ENCODE data around the gene ZC3H10. TPM values are rescaled to one million over a fixed set of nuclear protein-coding genes. Genes with fewer than 3 reads are reported as not detected.

The ZC3H10 gene, protein sequence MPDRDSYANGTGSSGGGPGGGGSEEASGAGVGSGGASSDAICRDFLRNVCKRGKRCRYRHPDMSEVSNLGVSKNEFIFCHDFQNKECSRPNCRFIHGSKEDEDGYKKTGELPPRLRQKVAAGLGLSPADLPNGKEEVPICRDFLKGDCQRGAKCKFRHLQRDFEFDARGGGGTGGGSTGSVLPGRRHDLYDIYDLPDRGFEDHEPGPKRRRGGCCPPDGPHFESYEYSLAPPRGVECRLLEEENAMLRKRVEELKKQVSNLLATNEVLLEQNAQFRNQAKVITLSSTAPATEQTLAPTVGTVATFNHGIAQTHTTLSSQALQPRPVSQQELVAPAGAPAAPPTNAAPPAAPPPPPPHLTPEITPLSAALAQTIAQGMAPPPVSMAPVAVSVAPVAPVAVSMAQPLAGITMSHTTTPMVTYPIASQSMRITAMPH
- total RNA-seq = 5.3 and 5.5 TPM in 2 replicates

DNA sequence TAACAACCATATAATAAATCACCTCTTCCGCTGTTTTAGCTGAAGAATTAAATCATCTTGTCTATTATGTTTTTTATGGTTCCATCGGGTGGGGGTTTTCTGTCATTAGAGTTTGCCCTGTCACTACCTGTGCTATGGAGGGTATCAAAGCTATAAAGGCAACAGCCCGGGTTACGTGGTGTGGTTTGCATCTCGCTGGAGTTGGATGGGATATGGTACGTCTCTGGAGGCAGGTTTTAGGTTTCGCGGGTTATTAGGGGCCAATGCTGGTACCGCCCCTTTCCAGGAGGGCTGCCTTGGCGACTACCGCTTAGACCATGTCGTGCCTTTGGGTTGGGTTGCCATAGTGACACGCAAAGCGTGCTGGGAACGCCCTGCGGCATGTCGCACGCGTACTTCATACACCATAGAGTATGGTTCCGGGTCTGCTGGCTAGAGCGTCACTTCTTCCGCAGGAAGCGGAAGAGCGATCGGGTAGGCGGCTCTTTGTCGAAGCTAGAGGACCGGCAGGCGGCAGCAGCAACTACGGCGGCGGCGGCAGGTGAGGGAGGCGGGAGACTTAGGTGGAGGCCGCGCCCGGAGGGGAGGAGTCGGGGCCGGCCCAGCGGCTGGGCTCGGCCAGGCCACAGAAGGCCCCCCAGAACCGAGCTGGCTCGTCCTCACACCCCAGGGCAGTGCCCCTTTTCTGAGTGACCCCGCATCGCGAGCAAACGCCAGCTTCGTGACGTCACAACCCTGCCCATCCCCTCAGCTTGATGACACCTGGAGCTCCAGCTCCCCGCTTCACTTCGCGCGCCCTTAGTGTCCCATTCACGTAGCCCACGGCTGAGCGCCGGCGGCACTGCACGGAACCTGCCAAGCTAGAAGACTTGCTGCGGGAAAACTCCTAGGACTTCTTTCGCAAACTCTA is at the start of gene ZC3H10:
Gene ZC3H10 (plus strand): TSS at position 489 of the 910 bp plus-strand sequence. CDS start 2,297 bp downstream, outside the sequence.

DNA sequence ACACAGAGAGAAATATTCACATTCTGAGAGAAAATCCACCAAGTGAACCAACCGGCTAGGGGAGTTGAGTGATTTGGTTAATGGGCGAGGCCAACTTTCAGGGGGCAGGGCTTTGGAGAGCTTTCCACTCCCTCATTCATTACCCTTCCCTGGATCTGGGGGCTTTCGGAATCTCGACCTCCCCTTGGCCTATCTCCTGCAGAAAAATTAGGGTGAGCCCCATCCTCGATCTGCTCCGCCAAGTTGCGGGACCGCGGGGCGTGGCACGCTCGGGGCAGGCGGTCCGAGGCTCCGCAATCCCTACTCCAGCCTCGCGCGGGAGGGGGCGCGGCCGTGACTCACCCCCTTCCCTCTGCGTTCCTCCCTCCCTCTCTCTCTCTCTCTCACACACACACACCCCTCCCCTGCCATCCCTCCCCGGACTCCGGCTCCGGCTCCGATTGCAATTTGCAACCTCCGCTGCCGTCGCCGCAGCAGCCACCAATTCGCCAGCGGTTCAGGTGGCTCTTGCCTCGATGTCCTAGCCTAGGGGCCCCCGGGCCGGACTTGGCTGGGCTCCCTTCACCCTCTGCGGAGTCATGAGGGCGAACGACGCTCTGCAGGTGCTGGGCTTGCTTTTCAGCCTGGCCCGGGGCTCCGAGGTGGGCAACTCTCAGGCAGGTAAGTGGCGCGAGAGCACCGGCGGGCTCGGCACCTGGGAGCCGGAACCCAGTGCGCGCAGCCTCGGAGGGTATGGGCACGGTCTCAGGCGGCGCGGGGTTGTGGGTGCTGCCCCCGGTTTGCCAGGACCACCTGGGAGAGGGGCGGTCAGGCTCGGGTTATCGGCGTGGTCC is 38.1 kb upstream of the ZC3H10 start, which contains the start of gene ERBB3:
Gene ERBB3 (plus strand): TSS at position 443 of the 833 bp plus-strand sequence. CDS start 136 bp downstream, at position 579.

DNA sequence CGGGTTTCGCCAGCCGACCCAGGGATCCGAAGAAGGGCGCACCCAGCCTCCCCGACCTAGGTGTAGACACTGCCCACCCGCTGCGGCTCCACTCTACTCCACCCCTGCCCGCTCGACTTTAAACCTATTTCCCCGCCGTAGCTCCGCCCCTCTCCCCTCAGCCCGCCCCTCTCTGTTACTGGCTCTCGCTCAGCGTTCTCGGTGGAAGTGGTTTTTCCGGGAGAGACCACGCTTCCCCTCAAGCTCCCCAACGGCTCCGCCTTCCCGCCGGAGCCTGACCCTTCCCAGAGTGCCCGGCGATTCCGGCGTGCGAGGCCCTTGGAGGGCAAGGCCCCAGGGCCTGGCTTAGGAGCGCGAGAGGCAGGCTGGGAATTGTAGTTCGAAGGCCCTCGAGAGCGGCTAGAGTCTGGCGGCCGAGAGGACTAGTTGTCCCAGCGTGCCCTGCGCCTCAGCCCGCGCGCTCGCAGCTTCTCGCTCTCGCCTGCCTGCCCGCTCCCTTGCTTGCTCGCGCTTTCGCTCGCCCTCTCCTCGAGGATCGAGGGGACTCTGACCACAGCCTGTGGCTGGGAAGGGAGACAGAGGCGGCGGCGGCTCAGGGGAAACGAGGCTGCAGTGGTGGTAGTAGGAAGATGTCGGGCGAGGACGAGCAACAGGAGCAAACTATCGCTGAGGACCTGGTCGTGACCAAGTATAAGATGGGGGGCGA is 13.8 kb upstream of the ZC3H10 start, which contains the start of gene PA2G4:
Gene PA2G4 (plus strand): TSS at position 451 of the 706 bp plus-strand sequence. CDS start 179 bp downstream, at position 630.

DNA sequence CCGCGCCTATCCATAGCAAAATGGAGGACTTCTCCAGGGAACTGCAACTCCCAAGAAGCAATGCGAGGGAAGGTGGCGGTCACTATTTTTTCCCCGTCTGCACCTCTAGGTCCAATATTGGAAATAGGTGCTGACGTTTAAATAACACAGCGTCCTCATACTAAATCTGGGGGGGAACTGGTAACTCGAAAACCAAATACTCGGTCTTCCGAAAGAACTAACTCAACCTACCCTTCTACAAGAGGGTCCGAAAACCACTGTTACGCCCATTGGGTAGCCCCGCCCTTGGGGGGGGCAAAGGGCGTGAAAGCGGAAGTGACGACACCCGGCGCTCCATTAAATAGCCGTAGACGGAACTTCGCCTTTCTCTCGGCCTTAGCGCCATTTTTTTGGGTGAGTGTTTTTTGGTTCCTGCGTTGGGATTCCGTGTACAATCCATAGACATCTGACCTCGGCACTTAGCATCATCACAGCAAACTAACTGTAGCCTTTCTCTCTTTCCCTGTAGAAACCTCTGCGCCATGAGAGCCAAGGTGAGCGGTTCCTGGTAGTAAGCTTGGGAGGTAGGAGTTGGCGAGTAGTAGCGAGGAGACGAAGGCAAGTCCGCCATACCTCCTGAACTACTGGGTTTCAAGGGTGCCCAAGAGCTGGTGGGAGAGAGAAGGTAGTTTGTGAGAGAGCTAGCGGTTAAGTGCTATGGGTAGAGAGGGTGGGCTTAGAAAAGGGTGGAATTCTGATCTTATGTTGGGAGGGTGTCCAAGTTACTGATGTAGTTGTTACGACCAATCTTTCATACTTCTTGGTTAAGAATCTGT is 1.6 kb upstream of the ZC3H10 start, which contains the start of gene RPL41:
Gene RPL41 (plus strand): TSS at position 367 of the 815 bp plus-strand sequence.

DNA sequence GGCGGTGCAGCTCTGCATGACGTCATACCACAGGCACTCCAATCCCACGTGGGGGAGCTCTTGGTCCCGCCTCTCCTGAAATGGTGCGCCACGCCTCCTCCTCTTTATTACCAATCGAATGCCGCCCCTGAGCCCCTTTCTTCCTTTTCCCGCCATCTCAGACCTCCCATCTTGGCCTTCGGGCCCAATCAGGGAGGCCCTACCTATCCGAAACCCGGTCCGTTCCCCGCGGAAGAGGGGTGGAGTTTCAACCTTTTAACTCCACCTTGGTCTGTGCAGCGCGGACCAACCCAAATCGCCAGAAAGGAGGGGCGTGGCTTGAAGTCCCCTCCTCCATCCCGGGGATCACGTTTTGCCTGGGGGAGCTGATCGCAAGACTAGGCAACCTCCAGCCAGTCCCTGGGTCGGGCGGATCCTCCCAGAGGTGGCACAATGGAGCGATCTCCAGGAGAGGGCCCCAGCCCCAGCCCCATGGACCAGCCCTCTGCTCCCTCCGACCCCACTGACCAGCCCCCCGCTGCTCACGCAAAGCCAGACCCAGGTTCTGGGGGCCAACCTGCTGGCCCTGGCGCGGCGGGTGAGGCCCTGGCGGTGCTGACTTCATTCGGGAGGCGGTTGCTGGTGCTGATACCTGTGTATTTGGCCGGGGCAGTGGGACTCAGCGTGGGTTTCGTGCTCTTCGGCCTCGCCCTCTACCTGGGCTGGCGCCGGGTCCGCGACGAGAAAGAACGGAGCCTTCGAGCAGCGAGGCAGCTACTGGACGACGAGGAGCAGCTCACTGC is 10.0 kb downstream of the ZC3H10 start, which contains the start of gene ESYT1:
Gene ESYT1 (plus strand): TSS at position 380 of the 782 bp plus-strand sequence. CDS start 53 bp downstream, at position 433.

DNA sequence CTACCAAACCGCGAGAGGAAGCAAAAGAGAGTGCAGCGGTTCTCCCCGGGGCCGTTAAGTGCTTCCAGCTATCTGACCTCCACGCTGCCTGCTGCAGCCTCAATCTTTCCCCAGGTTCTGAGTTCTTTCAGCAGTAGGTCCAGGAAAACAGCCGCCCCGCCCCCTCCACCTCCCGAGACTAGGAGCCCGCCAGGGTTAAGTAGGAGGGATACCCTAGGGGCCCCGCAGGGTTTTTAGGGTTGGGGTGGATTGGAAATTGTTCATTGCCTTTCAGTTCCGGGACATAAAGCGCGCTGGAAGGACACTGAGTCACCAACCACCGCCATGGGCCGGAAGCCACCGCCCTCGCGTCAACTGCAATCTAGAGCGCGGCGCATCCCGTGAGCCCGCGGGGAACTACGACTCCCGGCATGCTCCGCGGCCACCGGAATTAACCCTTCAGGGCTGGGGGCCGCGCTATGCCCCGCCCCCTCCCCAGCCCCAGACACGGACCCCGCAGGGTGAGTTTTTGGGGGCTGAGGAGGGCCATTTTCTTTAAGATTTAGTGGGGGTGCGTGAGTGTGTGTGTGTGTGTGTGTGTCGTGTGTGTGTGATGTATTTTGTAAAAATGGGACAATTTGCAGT is 34.2 kb downstream of the ZC3H10 start, which contains the start of gene MYL6B:
Gene MYL6B (plus strand): TSS at position 456 of the 624 bp plus-strand sequence. CDS start 1,332 bp downstream, outside the sequence.

DNA sequence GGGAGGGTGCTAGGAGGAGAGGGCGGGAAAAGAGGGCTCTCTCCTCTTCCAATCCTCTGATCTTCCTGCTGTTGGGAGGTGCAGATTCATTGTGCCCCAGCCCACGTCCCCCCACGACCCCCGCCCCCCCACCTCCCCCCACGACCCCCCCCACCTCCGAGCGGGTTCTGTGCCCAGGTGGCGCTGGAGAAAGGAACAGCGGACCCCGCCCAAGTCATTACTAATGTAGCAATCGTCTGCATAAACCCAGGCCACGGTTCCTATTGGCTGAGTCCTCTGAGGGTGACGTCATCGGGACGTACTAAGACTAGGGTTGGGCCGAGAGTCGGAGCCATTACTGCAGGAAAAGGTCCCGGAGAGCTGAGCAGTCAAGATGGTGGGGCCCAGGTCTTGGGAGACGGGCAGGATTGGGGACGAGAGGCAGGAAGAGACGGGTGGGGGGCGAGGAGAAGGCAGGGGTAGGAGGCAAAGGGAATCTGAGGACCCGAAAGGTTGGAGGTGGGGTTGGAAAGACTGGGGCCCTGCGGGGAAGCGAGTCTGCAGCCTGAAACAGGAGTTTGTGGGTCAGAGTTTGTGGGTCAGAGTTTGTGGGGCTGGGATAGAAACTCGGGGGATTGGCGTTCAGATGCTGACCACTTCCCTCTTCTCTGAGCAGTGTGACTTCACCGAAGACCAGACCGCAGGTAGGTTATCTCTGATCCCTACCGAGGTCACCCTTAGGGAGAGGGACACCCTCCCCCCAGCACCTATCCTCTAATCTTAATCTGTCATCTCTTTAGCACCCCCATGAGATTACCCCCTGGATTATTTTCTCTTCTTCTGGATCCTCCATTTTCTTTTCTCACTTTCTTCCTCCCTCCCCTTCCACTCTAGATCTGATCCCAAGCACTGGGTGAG is 40.2 kb downstream of the ZC3H10 start, which contains the start of gene MYL6:
Gene MYL6 (plus strand): TSS at position 331 of the 897 bp plus-strand sequence. CDS start 43 bp downstream, at position 374.

Other genes starting within 250 kb of the ZC3H10 start
- 18.1 and 19.2 TPM in 2 replicates for gene PYM1, start 190.4 kb upstream of the ZC3H10 start, total RNA-seq
- 62.4 and 86.8 TPM in 2 replicates for gene DGKA, start 187.1 kb upstream of the ZC3H10 start, total RNA-seq
- 0.65 and 0.76 TPM in 2 replicates for gene PMEL, start 152.2 kb upstream of the ZC3H10 start, total RNA-seq
- gene CDK2, start 151.4 kb upstream of the ZC3H10 start, total RNA-seq = 8.9 and 20.2 TPM in 2 replicates
- 64.1 and 80.2 TPM in 2 replicates for gene RAB5B, start 144.2 kb upstream of the ZC3H10 start, total RNA-seq
- 12.6 and 13.0 TPM in 2 replicates for gene SUOX, start 121.0 kb upstream of the ZC3H10 start, total RNA-seq
- gene IKZF4, start 97.2 kb upstream of the ZC3H10 start, total RNA-seq = 2.4 and 2.7 TPM in 2 replicates
- 30.0 and 59.0 TPM in 2 replicates for gene RPS26, start 76.3 kb upstream of the ZC3H10 start, total RNA-seq
- gene ERBB3, start 38.1 kb upstream of the ZC3H10 start, total RNA-seq = 0.10 and 0.52 TPM in 2 replicates
- gene PA2G4, start 13.7 kb upstream of the ZC3H10 start, total RNA-seq = 82.9 and 117 TPM in 2 replicates
- 1,763 and 2,202 TPM in 2 replicates for gene RPL41, start 1.6 kb upstream of the ZC3H10 start, total RNA-seq
- gene ESYT1, start 10.0 kb downstream of the ZC3H10 start, total RNA-seq = 237 and 257 TPM in 2 replicates
- 56.4 and 58.6 TPM in 2 replicates for gene MYL6B, start 34.3 kb downstream of the ZC3H10 start, total RNA-seq
- 850 and 1,190 TPM in 2 replicates for gene MYL6, start 40.1 kb downstream of the ZC3H10 start, total RNA-seq
- 55.4 and 57.7 TPM in 2 replicates for gene SMARCC2, start 71.2 kb downstream of the ZC3H10 start, total RNA-seq
- gene RNF41, start 103.7 kb downstream of the ZC3H10 start, total RNA-seq = 154 and 182 TPM in 2 replicates
- gene NABP2, start 106.1 kb downstream of the ZC3H10 start, total RNA-seq = 25.4 TPM in 2 replicates
- gene SLC39A5, start 111.8 kb downstream of the ZC3H10 start, total RNA-seq = 0.20 and 0.40 TPM in 2 replicates
- 30.0 and 41.4 TPM in 2 replicates for gene ANKRD52, start 140.1 kb downstream of the ZC3H10 start, total RNA-seq
- 6.3 and 8.2 TPM in 2 replicates for gene COQ10A, start 148.7 kb downstream of the ZC3H10 start, total RNA-seq
- gene CS, start 182.1 kb downstream of the ZC3H10 start, total RNA-seq = 133 and 159 TPM in 2 replicates
- gene CNPY2, start 197.7 kb downstream of the ZC3H10 start, total RNA-seq = 58.6 and 100 TPM in 2 replicates
- gene PAN2, start 215.7 kb downstream of the ZC3H10 start, total RNA-seq = 27.6 and 30.9 TPM in 2 replicates
- gene IL23A, start 220.6 kb downstream of the ZC3H10 start, total RNA-seq = not detected in 2 replicates
- gene STAT2, start 241.8 kb downstream of the ZC3H10 start, total RNA-seq = 229 and 230 TPM in 2 replicates
- not detected in 2 replicates for gene APOF, start 244.6 kb downstream of the ZC3H10 start, total RNA-seq